ENCODE results near the gene ZSCAN10. TPM values are rescaled to one million over a fixed set of nuclear protein-coding genes. Genes with fewer than 3 reads are reported as not detected.
A peak's percentile ranks its signal among the peaks of the same experiment; 100 is the strongest.
"Not testable (repeated sequence)": the region's sequence is repeated elsewhere in the genome, so short reads cannot be mapped to it uniquely, and the experiment has no call there.

ZSCAN10 gene
- total and polyA plus RNA-seq, 4 donors: not detected

DNA sequence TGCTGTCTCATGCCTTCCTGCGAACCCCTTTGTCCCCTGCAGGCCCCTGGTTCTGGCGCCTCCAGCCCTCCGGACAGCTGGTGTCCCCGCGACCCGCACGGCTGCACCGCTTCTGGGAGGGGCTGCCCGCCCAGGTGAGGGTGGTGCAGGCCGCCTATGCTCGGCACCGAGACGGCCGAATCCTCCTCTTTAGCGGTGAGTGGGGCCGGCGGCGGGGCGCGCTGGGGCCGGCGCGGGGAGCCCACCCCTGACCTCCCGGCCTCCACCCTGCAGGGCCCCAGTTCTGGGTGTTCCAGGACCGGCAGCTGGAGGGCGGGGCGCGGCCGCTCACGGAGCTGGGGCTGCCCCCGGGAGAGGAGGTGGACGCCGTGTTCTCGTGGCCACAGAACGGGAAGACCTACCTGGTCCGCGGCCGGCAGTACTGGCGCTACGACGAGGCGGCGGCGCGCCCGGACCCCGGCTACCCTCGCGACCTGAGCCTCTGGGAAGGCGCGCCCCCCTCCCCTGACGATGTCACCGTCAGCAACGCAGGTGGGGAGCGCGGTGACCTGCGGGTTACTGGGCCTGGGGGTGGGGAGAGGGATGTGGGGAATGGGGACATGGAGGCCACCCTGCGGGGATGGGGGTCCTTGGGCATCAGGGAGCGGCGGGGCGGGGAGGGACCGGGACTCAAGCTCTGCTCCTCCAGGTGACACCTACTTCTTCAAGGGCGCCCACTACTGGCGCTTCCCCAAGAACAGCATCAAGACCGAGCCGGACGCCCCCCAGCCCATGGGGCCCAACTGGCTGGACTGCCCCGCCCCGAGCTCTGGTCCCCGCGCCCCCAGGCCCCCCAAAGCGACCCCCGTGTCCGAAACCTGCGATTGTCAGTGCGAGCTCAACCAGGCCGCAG, 40.7 kb downstream of the ZSCAN10 start:
- WGBS (ENCODE audit: insufficient coverage): 4% methylated on average over 71 of the region's 77 CpGs
- no peaks in the 10 kb centered on the region for H3K27me3 ChIP-seq (ENCODE audit: control insufficient read depth, insufficient read depth, low read length)
- H3K36me3 ChIP-seq (ENCODE audit: control insufficient read depth, insufficient read depth, low read length): peaks cover 29% of the 10 kb centered on the region
- H3K9me3 ChIP-seq (ENCODE audit: control insufficient read depth, insufficient read depth, low read length): no peaks in the 10 kb centered on the region
- peak in 4 of 6 donors; percentile 20 to 86 (median 54) for DNase-seq (ENCODE audit: low read depth in 4 of 6, low spot score in 6 of 6)
- H3K4me1 ChIP-seq (ENCODE audit: control insufficient read depth, insufficient read depth, low read length): peaks cover 22% of the 10 kb centered on the region
- peak overlapping the region; percentile 69 for H3K4me3 ChIP-seq (ENCODE audit: low read depth, low read length)
- H3K27ac ChIP-seq (ENCODE audit: low read depth, low read length): peak overlapping the region; percentile 15

DNA sequence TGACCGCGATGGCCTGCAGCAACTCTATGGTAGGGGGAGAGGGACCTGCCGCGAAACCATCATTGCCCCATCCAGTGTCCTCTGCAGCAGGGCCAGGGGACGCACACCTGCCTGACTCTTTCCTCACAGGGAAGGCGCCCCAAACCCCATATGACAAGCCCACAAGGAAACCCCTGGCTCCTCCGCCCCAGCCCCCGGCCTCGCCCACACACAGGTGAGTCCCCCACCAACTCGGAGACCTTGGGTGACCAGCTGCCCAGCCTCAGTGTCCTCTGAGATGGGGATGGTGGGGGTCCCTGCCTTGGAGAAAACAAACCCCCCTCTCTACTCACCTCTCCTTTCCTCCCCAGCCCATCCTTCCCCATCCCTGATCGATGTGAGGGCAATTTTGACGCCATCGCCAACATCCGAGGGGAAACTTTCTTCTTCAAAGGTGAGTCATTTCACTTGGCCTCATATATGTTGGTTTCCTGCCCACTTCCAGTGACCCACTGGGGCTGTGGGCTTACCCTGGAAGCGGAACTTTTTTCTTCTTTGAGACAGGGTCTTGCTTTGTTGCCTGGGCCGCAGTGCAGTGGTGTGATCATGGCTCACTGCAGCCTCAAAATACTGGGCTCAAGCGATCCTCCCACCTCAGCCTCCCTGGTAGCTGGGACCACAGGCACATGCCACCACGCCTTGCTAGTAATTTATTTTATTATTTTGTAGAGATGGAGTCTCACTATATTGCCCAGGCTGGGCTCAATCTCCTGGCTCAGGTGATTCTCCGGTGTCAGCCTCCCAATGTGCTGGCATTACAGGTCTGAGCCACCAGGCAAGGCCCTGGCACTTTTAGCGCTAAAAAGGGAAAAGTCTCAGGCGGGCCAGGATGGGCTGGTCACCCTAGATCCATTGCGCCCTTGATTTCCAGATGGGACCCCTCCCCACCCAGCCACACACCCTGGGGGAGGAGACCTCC, 41.6 kb downstream of the ZSCAN10 start:
- Histone ChIP-seq H3K4me1 (ENCODE audit: control insufficient read depth, insufficient read depth, low read length) (peaks cover 22% of the 10 kb centered on the region), H3K9me3 (ENCODE audit: control insufficient read depth, insufficient read depth, low read length) (no peaks in the 10 kb centered on the region), H3K27me3 (ENCODE audit: control insufficient read depth, insufficient read depth, low read length) (no peaks in the 10 kb centered on the region), H3K4me3 (ENCODE audit: low read depth, low read length) (peak overlapping the region; percentile 24), H3K27ac (ENCODE audit: low read depth, low read length) (no peak overlapping the region), H3K36me3 (ENCODE audit: control insufficient read depth, insufficient read depth, low read length) (peaks cover 29% of the 10 kb centered on the region)
- no peak for DNase-seq (ENCODE audit: low read depth in 4 of 6, low spot score in 6 of 6)
- WGBS (ENCODE audit: insufficient coverage): 92% methylated on average over 14 of the region's 22 CpGs

DNA sequence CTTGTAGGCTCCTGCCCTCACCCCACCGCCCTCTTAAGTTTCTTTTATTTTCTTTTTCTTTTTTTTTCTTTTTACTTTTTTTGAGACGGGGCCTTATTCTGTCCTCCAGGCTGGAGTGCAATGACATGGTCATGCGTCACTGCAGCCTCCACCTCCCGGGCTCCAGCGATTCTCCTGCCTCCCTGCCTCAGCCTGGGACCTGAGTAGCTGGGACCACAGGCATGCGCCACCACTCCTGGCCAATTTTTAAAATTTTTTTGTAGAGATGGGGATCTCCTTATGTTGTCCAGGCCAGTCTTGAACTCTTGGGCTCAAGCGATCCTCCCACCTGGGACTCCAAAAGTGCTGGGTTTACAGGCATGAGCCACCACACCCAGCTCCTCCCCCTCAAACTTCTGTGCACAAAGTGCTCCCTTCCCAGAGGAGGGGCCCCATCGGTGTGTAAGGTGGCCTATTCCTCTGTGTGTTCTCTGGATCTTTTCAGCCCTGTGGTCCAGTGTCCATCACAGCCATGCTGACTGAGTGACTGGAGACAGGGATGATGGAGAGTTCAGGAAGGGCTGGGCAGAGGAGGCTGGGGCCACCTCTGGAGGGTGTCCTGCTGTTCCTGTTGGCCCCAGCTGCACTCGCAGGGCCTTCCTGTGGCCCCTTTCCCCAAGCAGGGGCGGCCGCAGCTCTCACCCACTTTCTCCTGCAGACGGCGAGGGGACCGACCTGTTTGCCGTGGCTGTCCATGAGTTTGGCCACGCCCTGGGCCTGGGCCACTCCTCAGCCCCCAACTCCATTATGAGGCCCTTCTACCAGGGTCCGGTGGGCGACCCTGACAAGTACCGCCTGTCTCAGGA, 42.5 kb downstream of the ZSCAN10 start:
- Histone ChIP-seq H3K4me1 (ENCODE audit: control insufficient read depth, insufficient read depth, low read length) (peaks cover 22% of the 10 kb centered on the region), H3K9me3 (ENCODE audit: control insufficient read depth, insufficient read depth, low read length) (no peaks in the 10 kb centered on the region), H3K4me3 (ENCODE audit: low read depth, low read length) (no peak overlapping the region), H3K27me3 (ENCODE audit: control insufficient read depth, insufficient read depth, low read length) (no peaks in the 10 kb centered on the region), H3K36me3 (ENCODE audit: control insufficient read depth, insufficient read depth, low read length) (peaks cover 29% of the 10 kb centered on the region), H3K27ac (ENCODE audit: low read depth, low read length) (no peak overlapping the region)
- 83% methylated on average over 8 of the region's 19 CpGs for WGBS (ENCODE audit: insufficient coverage)
- DNase-seq (ENCODE audit: low read depth in 4 of 6, low spot score in 6 of 6): no peak

DNA sequence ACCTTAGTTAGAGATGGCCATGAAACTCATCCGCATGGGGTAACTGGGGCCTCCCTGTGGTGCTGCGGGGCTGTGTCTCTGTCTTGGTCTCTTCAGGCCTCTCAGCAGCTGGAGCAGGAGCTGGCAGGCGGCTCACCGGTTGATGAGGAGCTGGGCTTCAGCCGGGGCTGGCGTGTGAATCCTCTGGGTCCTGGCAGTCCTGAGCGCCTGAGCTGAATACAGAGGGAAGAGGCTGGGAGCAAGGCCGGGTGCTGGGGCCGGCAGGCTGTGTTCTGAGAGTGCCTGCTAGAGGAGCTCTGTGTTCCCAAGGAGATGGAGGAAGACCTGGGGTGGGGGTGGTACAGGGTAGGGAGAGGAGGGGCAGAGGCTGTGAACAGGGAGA, 43.4 kb downstream of the ZSCAN10 start:
- H3K4me3 ChIP-seq (ENCODE audit: low read depth, low read length); H3K27me3 ChIP-seq (ENCODE audit: control insufficient read depth, insufficient read depth, low read length); H3K27ac ChIP-seq (ENCODE audit: low read depth, low read length); H3K9me3 ChIP-seq (ENCODE audit: control insufficient read depth, insufficient read depth, low read length): not testable (repeated sequence)
- peaks cover 22% of the 10 kb centered on the region for H3K4me1 ChIP-seq (ENCODE audit: control insufficient read depth, insufficient read depth, low read length)
- H3K36me3 ChIP-seq (ENCODE audit: control insufficient read depth, insufficient read depth, low read length): peaks cover 29% of the 10 kb centered on the region
- peak in 1 of 6 donors; percentile 12 for DNase-seq (ENCODE audit: low read depth in 4 of 6, low spot score in 6 of 6)
- WGBS (ENCODE audit: insufficient coverage): 18% methylated on average over 9 of the region's 9 CpGs

DNA sequence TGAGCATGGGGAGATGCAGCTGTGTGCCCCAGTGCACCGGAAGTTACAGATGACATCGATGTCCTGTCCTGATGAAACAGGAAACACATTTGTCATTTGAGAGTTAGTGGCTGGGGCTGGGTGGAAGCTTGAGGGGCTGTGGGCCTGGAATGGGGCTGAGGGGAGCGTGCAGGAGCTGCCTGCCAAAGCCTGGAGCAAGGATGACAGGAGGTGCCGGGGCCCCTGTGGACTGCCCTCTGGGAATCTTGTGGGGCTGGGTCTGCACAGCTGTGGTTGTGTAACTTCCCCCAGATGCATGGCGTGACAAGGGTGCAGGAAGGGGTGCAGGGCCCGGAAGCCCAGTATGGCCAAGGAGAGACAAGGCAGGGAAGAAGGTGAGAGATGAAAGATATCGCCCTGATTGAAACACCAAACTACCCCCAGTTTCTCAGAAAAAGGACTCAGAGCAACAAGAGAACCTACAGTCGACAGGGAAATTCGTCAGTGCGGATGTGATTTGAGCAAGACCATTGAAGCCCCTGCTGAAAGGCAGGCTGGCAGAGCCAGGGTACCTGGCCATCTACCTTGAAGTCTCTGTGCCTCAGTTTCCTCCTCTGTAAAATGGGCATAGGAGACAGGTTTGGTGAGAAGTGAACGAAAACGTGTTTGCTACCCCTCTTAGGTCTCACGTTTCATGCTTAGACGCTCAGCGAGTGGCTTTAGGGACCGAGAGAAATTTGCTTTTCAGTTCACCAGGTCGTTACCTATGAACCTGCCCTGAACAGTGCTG, 43.9 kb downstream of the ZSCAN10 start:
- no peaks in the 10 kb centered on the region for H3K9me3 ChIP-seq (ENCODE audit: control insufficient read depth, insufficient read depth, low read length)
- peaks cover 29% of the 10 kb centered on the region for H3K36me3 ChIP-seq (ENCODE audit: control insufficient read depth, insufficient read depth, low read length)
- DNase-seq (ENCODE audit: low read depth in 4 of 6, low spot score in 6 of 6): no peak
- no peak overlapping the region for H3K4me3 ChIP-seq (ENCODE audit: low read depth, low read length)
- WGBS (ENCODE audit: insufficient coverage): 79% methylated on average over 15 of the region's 17 CpGs
- H3K27ac ChIP-seq (ENCODE audit: low read depth, low read length): no peak overlapping the region
- H3K4me1 ChIP-seq (ENCODE audit: control insufficient read depth, insufficient read depth, low read length): peaks cover 22% of the 10 kb centered on the region
- peaks cover 2% of the 10 kb centered on the region for H3K27me3 ChIP-seq (ENCODE audit: control insufficient read depth, insufficient read depth, low read length)

DNA sequence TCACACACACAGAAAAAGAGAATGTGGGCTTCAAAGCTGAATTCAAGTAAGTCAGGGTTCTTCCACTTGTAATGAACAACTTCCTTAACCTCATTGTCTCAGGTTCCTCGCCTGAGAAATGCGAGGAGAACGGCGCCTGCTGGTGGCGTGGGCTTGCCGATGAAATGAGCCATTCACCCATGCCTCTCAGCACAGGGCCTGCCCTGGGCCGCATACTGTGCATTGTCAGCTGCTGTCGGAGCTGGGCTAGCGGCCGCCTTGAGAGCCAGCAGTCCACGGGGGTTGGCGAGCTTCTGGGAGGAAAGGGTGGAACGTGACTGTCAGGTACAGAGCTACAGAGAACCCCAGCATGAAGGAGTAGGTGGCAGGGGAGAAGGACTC, 45.8 kb downstream of the ZSCAN10 start:
- DNase-seq (ENCODE audit: low read depth in 4 of 6, low spot score in 6 of 6); H3K9me3 ChIP-seq (ENCODE audit: control insufficient read depth, insufficient read depth, low read length); H3K27ac ChIP-seq (ENCODE audit: low read depth, low read length); H3K4me3 ChIP-seq (ENCODE audit: low read depth, low read length): not testable (repeated sequence)
- peaks cover 29% of the 10 kb centered on the region for H3K36me3 ChIP-seq (ENCODE audit: control insufficient read depth, insufficient read depth, low read length)
- 90% methylated on average over 6 of the region's 13 CpGs for WGBS (ENCODE audit: insufficient coverage)
- H3K27me3 ChIP-seq (ENCODE audit: control insufficient read depth, insufficient read depth, low read length): peaks cover 19% of the 10 kb centered on the region
- peaks cover 12% of the 10 kb centered on the region for H3K4me1 ChIP-seq (ENCODE audit: control insufficient read depth, insufficient read depth, low read length)

DNA sequence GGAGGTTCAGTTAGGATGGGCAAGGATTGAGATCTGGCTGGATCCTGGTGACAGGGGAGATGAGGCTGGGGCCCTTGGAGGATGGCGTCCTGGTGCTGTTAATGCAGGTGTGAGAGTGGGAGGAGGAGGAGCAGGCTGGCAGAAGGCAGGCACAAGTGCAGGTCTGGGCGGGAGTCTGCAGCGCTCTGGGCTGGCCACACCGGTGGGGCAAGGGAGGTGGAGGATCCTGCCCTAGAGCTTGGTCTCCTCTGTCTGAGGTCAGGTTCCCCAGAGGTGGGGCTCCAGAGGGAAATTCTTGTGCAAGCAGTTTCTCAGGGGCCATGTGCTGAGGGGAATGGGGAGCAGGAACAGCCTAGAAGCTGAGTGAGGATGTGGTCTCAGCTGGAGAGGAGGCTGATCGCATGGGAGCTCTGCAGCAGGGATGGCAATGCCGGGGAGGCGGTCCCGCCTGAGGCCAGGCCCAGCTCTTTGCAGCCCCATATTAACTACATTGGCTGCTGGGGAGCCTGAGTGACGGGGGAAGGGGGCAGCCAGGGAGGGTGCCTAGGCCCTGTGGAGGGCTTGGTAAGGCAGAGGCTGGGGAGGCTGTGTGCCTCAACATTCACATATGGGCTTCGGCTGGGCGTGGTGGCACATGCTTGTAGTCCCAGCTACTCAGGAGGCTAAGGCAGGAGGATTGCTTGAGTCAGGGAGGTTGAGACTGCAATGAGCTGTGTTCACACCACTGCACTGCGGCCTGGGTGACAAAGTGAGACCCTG, 46.3 kb downstream of the ZSCAN10 start:
- peaks cover 29% of the 10 kb centered on the region for H3K36me3 ChIP-seq (ENCODE audit: control insufficient read depth, insufficient read depth, low read length)
- H3K4me1 ChIP-seq (ENCODE audit: control insufficient read depth, insufficient read depth, low read length); H3K27ac ChIP-seq (ENCODE audit: low read depth, low read length); DNase-seq (ENCODE audit: low read depth in 4 of 6, low spot score in 6 of 6); H3K4me3 ChIP-seq (ENCODE audit: low read depth, low read length); H3K9me3 ChIP-seq (ENCODE audit: control insufficient read depth, insufficient read depth, low read length): not testable (repeated sequence)
- no CpG with 5 or more reads among the region's 12 CpGs for WGBS (ENCODE audit: insufficient coverage)
- H3K27me3 ChIP-seq (ENCODE audit: control insufficient read depth, insufficient read depth, low read length): peaks cover 24% of the 10 kb centered on the region

DNA sequence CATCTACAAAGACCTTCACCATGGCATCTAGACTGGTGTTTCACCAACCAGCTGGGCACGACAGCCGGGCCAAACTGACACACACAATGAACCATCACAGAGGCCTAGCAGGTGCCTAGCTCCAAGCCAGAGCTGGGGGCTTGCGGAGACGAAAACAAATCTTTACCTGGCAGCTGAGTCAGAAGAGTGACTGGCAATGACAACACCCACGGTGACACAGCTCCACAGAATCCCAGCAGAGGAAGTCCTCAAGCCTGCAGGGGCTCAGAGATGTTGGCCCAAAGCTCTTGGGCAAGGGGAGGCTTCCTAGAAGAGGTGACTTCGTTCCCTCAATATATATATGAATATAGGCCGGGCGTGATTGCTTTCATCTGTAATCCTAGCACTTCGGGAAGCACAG, 47.6 kb downstream of the ZSCAN10 start:
- WGBS (ENCODE audit: insufficient coverage): 82% methylated on average over 4 of the region's 9 CpGs
- H3K4me3 ChIP-seq (ENCODE audit: low read depth, low read length): no peak overlapping the region
- H3K27ac ChIP-seq (ENCODE audit: low read depth, low read length): no peak overlapping the region
- peaks cover 36% of the 10 kb centered on the region for H3K27me3 ChIP-seq (ENCODE audit: control insufficient read depth, insufficient read depth, low read length)
- no peak for DNase-seq (ENCODE audit: low read depth in 4 of 6, low spot score in 6 of 6)
- peaks cover 20% of the 10 kb centered on the region for H3K36me3 ChIP-seq (ENCODE audit: control insufficient read depth, insufficient read depth, low read length)
- H3K4me1 ChIP-seq (ENCODE audit: control insufficient read depth, insufficient read depth, low read length): peaks cover 6% of the 10 kb centered on the region
- H3K9me3 ChIP-seq (ENCODE audit: control insufficient read depth, insufficient read depth, low read length): no peaks in the 10 kb centered on the region
